Stromal cell of bone marrow (primary cell): Measurements from ENCODE around the gene ZNF718.
"Not testable (repeated sequence)": the region's sequence is repeated elsewhere in the genome, so short reads cannot be mapped to it uniquely, and the experiment has no call there.

ENCODE experiments used
- DNase-seq: peaks from one replicate; pipeline ENCODE4 v3.0.0-alpha.2; 2012; ENCODE audit warnings: low read depth

ZNF718 gene

DNA sequence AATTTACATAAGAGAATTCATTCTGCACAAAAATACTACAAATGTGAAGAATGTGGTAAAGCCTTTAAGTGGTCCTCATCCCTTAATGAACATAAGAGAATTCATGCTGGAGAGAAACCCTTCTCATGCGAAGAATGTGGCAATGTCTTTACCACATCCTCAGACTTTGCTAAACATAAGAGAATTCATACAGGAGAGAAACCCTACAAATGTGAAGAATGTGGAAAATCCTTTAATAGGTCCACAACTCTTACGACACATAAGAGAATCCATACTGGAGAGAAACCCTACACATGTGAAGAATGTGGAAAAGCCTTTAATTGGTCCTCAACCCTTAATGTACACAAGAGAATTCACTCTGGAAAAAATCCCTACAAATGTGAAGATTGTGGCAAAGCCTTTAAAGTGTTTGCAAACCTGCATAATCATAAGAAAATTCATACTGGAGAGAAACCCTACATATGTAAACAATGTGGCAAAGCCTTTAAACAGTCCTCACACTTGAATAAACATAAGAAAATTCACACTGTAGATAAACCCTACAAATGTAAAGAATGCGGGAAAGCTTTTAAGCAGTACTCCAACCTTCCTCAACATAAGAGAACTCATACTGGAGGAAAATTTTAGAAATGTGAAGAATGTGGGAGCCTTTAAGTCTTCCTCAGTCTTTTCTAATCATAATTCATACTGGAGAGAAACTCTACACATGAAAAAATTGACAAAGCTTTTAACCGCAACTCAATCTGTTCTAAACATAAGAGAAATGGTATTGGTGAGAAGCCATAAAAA lies 37.4 kb downstream of the ZNF718 start:
- DNase-seq: no peak

DNA sequence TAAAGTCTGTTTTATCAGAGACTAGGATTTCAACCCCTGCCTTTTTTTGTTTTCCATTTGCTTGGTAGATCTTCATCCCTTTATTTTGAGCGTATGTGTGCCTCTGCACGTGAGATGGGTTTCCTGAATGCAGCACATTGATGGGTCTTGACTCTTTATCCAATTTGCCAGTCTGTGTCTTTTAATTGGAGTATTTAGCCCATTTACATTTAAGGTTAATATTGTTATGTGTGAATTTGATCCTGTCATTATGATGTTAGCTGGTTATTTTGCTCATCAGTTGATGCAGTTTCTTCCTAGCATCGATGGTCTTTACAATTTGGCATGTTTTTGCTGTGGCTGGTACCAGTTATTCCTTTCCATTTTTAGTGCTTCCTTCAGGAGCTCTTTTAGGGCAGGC lies 45.3 kb downstream of the ZNF718 start:
- not testable (repeated sequence) for DNase-seq

DNA sequence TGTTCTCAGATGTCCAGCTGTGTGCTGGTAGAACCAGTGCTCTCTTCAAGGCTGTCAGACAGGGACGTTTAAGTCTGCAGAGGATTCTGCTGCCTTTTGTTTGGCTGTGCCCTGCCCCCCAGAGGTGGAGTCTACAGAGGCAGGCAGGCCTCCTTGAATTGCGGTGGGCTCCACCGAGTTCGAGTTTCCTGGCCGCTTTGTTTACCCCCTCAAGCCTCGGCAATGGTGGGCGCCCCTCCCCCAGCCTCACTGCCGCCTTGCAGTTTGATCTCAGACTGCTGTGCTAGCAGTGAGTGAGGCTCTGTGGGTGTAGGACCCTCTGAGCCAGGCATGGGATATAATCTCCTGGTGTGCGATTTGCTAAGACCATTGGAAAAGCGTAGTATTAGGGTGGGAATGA lies 47.0 kb downstream of the ZNF718 start:
- not testable (repeated sequence) for DNase-seq

DNA sequence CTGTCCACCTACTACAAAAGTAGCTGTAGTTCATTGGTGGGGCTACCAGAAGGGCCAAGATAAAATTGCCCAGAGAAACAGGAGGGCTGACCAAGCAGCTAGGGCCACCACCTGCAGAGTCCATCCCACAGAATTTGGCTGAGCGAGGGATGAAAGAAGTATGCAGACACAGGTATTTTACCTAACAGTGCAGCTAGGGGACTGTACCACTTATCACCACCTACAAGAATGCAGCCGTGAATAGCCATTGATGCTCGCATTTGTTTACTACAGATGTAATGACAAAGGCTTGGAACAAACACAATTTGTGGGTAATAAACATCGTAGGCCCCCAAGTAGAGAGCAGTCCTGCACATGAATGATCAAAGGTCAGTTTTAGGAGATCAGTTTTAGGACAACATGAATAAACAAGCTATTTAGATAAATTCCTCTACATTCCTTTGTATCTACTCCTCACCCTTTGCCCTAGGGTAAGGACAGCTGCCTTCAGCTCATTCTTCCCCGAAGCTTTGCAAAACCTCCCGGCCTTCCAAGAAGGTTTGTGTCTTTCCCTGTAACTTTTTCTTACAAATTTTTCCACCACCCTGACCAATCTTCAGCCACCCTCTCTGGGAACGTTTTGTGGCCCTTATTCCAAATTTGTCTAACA lies 49.5 kb downstream of the ZNF718 start:
- no peak for DNase-seq

DNA sequence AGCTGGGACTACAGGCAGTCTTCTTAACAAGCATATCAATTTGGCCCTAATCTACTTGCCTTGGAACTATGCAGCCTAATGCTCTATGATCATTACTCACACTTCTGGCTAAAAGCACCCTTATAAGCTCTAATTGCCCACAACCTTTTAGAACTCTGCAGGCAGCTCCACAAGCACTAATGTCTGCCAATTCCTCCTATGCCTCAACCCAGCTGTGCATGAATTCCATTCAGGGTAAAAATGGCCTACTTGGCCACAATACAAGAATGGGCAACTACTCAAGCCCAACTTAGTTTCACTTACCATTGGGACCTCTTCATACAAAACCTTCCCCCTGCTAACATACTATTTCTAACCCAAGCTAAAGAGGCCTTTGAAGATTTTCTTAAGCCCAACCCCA lies 51.7 kb downstream of the ZNF718 start:
- no peak for DNase-seq

DNA sequence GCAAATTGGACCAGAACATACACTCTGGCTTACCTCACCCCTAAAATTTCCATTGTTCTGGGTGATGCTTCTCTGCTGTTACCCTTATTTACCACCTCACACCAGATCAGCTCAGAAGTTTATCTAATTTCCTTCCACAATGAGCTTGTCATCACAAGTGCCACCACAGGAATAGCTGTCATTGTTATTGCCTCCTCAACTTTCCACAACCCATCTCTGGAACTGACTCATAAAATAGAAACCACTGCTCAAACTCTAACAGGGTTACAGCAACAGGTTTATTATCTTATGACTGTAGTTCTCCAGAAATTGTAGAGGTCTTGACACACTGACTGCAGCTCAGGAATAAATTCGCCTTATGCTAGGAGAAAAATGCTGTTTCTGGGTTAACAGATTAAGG lies 52.7 kb downstream of the ZNF718 start:
- DNase-seq: no peak

DNA sequence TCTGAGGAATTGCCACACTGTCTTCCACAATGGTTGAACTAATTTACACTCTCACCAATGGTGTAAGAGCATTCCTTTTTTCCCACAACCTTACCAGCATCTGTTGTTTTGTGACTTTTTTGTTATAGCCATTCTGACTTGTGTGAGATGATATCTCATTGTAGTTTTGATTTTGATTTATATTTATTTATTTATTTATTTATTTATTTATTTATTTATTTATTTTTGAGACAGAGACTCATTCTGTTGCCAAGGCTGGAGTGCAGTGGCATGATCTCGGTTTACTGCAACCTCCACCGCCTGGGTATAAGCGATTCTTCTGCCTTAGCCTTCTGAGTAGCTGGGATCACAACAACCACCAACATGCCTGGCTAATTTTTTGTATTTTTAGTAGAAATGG lies 57.9 kb downstream of the ZNF718 start:
- not testable (repeated sequence) for DNase-seq

DNA sequence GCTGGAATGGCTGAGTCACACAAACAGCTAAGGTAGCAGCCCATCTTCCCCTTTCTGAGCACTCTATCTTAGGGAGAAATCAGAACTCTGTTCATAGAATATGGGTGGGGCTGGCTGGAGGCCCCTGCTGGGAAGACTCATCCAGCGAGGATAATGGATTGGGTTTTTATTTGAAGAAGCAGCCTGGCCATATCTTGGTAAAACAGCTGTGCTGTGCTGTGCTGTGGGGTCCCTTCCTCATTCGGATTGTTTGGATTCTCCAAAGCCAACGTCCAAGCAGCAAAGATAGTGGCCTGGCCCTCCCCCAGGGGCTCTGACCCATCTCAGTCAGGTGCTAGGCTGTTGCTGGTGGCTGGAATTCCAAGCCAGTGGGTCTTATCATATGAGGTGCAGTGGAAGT lies 63.8 kb downstream of the ZNF718 start:
- DNase-seq: no peak

DNA sequence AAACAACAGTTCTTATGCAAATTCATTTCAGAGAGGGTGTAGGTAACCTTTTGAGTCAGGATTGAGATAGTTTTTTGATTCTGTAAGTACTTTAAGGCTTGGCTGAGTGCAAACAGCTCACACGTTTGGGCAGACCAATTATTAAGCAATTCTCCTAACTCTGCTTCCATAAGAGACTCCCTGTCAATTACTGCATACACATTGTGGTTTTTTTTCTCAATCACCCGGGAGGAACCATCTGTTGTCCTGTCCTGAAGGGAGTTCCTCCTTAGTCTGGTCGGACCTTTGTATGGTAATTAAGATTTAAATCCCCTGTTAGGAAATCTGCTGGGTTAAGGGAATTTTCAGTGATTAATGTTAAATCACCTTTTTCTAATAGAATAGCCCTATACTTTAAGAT lies 70.9 kb downstream of the ZNF718 start:
- DNase-seq: not testable (repeated sequence)

DNA sequence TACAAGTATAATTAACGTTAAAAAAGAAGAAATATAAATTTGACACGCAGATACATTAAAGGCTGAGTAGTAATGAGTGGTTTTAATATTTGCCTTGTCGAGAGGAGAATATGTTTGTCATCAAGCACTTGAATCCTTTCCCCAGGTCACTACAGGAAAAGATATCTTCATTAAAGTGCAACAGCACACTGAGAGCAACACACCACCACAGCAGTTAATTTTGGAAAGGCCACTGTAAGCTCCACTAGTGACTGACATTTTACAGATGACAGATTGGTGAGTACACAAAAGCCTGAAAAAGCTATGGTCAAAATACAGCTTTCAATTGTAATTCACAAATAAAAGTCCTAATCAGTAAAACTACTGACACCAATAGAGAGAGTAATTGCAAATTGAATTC lies 76.6 kb downstream of the ZNF718 start:
- DNase-seq: no peak

DNA sequence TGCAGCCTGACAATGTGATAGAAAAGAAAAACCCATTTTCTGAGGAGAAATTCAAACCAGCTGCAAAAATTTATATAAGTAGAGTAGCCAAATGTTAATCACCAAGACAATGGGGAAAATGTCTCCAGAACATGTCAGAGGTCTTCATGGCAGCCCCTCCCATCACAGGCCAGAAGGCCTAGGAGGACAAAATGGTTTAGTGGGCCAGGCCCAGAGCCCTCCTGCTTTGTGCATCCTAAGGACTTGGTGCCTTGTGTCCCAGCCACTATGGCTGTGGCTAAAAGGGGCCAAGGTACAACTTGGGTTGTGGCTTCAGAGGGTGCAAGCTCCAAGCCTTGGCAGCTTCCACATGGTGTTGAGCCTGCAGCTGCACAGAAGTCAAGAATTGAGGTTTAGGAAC lies 78.5 kb downstream of the ZNF718 start:
- DNase-seq: not testable (repeated sequence)

DNA sequence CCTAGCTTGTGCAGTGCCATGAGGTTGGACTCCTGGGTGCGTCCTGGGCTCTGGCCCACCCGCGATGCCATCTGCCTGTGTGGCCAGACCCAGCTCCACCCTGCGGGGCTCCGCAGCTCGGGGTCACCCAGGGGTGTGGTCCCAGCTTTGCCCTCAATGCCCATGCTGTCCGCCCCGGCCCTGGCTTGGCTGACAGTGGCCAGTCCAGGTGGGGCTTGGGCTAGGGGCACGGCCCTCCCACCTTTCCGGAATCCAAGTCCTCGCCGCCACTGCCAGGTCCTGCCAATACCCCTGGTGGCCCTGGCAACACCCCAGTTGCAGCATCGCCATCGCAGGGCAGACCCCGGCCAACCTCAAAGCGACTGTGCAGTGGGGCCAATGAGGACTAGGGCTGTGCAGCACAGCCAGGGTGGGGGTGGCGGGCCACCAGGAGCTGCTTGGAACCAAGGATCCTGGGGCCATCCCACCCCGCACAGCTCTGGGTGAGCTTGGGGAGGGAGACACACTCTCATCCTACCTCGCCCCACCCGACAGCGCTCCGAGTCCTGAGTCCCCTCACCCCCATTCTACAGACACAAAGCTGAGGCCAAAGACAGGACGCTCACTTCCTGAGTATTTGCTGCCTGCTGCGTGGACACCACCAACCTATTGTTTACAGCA lies 80.9 kb downstream of the ZNF718 start:
- no peak for DNase-seq

DNA sequence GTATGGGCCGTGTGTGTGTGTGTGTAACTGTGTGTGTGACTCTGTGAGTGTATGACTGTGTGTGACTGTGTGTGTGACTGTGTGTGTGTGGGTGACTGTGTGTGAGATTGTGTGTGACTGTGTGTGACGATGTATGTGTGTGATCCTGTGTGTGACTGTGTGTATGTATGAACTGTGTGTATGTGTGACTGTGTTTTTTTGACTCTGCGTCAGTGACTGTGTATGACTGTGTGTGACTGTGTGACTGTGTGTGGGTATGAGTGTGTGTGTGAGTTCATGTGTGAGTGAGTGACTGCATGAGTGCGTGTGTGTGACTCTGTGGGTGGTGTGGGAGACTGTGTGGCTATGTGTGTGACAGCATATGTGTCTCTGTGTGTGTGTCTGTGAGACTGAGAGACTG lies 81.8 kb downstream of the ZNF718 start:
- DNase-seq: no peak

DNA sequence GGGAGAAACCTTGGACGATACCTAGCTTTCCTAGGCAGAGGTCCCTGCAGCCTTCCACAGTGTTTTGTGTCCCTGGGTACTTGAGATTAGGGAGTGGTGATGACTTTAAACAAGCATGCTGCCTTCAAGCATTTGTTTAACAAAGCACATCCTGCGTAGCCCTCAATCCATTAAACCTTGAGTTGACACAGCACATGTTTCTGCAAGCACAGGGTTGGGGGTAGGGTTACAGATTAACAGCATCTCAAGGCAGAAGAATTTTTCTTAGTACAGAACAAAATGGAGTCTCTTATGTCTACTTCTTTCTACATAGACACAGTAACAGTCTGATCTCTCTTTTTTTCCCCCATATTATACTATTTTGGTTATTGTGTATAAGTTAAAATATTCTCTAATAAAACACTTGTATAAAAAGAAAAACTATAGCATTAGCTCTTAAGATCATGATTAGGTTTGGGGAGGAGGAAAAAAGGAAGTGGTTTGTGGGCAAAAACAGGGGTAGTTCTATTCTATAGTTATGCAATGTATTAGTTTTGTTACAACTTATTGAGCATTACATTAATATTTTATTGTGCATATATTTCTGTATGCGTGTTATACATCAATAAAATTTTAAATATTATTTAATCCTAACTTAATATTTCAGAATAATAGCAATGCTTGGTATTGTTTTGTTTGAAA lies 84.3 kb downstream of the ZNF718 start:
- DNase-seq: not testable (repeated sequence)

DNA sequence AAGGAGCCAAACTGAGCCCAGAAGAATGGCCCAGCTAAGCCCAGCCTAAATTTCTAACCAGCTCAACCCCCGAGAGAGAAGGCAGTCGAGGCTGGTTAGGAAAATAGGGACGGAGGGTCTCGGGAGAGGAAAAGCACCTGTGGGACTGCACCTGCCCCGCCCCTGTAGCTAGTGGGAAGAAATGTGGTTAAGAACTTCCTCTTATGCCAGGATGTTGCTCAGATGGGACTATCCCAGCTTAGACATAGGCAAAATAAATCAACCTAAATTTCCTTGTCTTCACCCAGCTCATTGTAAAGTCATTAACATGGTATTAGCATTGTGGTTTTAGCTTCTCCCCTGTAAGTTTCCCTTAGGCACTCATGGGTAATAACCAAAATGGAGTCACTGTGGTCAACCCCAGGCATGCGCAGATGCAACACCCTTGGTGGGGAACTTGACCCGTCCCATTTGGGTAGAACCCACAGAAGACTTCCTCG lies 86.8 kb downstream of the ZNF718 start:
- no peak for DNase-seq

DNA sequence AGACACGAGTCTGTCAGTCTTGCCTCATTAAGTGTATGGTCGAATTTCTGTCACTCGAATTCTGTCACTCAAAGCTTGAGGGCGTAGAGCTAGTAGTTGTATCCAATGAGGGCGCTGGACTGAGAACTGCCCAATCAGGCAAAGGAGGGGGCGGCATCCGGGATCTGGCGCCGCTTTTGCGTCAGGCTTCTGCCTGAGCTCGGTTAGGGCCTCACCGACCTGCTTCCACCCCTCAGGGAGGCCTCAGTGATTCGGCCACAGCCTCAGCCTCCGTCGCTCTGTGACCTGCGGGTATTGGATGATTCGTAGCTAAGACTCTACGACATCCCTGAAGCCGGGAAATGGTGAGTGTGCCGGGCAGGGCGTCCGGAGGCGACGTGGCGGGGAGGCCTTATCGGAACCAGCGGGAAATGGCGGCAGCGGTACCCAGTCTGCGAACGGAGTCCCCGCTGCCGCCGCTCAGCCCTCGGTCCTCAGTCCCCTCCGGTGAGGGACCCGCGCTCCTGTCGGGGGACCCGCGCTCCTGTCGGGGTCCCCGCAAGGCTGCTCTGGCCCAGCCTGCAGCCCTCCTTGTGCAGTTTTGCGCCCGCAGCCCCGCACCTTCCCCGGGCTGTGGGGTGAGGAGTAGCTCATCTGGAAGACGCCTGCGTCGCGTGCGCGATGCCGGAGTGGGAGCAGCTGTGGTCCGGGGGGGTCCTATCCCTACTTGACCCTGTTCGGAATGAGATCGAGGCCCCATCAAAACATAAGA lies 88.3 kb downstream of the ZNF718 start:
- peak; percentile 75 for DNase-seq

DNA sequence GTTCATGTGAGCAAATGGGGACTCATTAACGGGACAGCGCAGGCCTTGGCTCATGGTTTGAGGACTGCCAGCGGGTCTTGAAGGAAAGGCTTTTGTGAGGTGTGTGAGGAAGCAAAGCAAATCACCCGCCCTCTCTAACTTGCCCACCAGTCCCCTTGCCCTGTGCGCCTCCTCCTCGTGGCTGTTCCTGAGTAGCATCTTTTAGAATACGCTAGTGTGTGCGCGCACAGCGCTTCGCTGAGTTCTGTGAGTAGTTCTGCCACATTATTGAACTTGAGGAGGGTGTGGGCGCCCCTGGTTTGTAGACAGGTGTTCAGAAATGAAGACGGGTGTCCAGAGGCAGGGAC lies 88.9 kb downstream of the ZNF718 start:
- DNase-seq: not testable (repeated sequence)
